Neural cell (in vitro differentiated cells): Measurements from ENCODE around the gene PINLYP.

Source experiments
- CTCF ChIP-seq: fragments of 450-650 bp; IDR thresholded peaks from 2 replicates; pipeline ENCODE4 v1.5.1; 2014; ENCODE audit warnings: antibody characterized with exemption, mild to moderate bottlenecking, moderate library complexity; ENCODE audit not compliant: poor library complexity, severe bottlenecking
- EP300 ChIP-seq: fragments of 450-650 bp; conservative IDR thresholded peaks from 2 replicates; pipeline ENCODE4 v1.6.1; 2014; ENCODE audit warnings: antibody characterized with exemption, mild to moderate bottlenecking, moderate library complexity; ENCODE audit not compliant: poor library complexity, severe bottlenecking
- EZH2 ChIP-seq: fragments of 200-600, 300-800 bp; shearing (Covaris generic), sonication (generic); IDR thresholded peaks from 2 replicates; pipeline ENCODE4 v1.6.1; 2014; ENCODE audit warnings: antibody characterized with exemption, low read length, borderline replicate concordance, mild to moderate bottlenecking; ENCODE audit not compliant: insufficient read depth, poor library complexity, severe bottlenecking
- MXI1 ChIP-seq: fragments of 450-650 bp; conservative IDR thresholded peaks from 2 replicates; pipeline ENCODE4 v1.6.1; 2014; ENCODE audit warnings: antibody characterized with exemption, mild to moderate bottlenecking; ENCODE audit not compliant: poor library complexity, severe bottlenecking
- POLR2AphosphoS5 ChIP-seq: IDR thresholded peaks from 2 replicates; pipeline ENCODE4 v1.6.1; 2012
- RAD21 ChIP-seq: fragments of 450-650 bp; conservative IDR thresholded peaks from 2 replicates; pipeline ENCODE4 v1.6.1; 2014; ENCODE audit warnings: antibody characterized with exemption, mild to moderate bottlenecking, moderate library complexity
- REST ChIP-seq: IDR thresholded peaks from 2 replicates; pipeline ENCODE4 v1.6.1; 2012; ENCODE audit warnings: borderline replicate concordance
- SMC3 ChIP-seq: fragments of 450-650 bp; conservative IDR thresholded peaks from 2 replicates; pipeline ENCODE4 v1.6.1; 2014; ENCODE audit warnings: antibody characterized with exemption, mild to moderate bottlenecking, moderate library complexity; ENCODE audit not compliant: poor library complexity
- TAF1 ChIP-seq: IDR thresholded peaks from 2 replicates; pipeline ENCODE4 v1.6.1; 2012; ENCODE audit warnings: low read depth

- TF ChIP-seq EP300, result no peak
- TF ChIP-seq CTCF, result no peak
- no peak for TF ChIP-seq SMC3
- no peak for TF ChIP-seq REST
- TF ChIP-seq TAF1, result no peak
- TF ChIP-seq EZH2, result no peak
- TF ChIP-seq MXI1, result no peak
- TF ChIP-seq POLR2AphosphoS5, result no peak
- no peak for TF ChIP-seq RAD21
Measured at GRCh38 chr19:43545276-43545675, 30.3 kb upstream of the PINLYP start.
